GM10847 (cell line): ENCODE data around the gene PDIA5.

Experiments
- POLR2A ChIP-seq: IDR thresholded peaks from 2 replicates; pipeline ENCODE4 v1.6.1; 2011; ENCODE audit not compliant: insufficient read length; ENCODE audit errors: extremely low read depth

PDIA5 gene

GRCh38 chr3:123090728-123091531, 24.1 kb downstream of the PDIA5 start:
- TF ChIP-seq POLR2A = no peak

- no peak for TF ChIP-seq POLR2A
Observed at GRCh38 chr3:123092243-123092642, 25.4 kb downstream of the PDIA5 start.

- TF ChIP-seq POLR2A = no peak
Observed at GRCh38 chr3:123093696-123094095, 26.9 kb downstream of the PDIA5 start.

GRCh38 chr3:123094516-123095313, 27.9 kb downstream of the PDIA5 start:
- no peak for TF ChIP-seq POLR2A

GRCh38 chr3:123096126-123096525, 29.3 kb downstream of the PDIA5 start:
- no peak for TF ChIP-seq POLR2A

- no peak for TF ChIP-seq POLR2A
Observed at GRCh38 chr3:123096731-123097130, 29.9 kb downstream of the PDIA5 start.

GRCh38 chr3:123098426-123099330, 31.9 kb downstream of the PDIA5 start:
- no peak for TF ChIP-seq POLR2A

- TF ChIP-seq POLR2A = no peak
Observed at GRCh38 chr3:123099331-123100192, 32.7 kb downstream of the PDIA5 start.

GRCh38 chr3:123100193-123100776, 33.5 kb downstream of the PDIA5 start:
- no peak for TF ChIP-seq POLR2A

- TF ChIP-seq POLR2A = no peak
Observed at GRCh38 chr3:123102249-123102648, 35.4 kb downstream of the PDIA5 start.

- TF ChIP-seq POLR2A = no peak
Observed at GRCh38 chr3:123102826-123103225, 36.0 kb downstream of the PDIA5 start.

GRCh38 chr3:123104550-123104949, 37.7 kb downstream of the PDIA5 start:
- TF ChIP-seq POLR2A = no peak

GRCh38 chr3:123105201-123106189, 38.7 kb downstream of the PDIA5 start:
- no peak for TF ChIP-seq POLR2A
